GM12878 (cell line): ENCODE data around the gene ARFIP1. TPM values are rescaled to one million over a fixed set of nuclear protein-coding genes. Genes with fewer than 3 reads are reported as not detected.

Source experiments
- ATAC-seq: fragments of 200-7000 bp; cut with Tn5 transposase; 3 replicates; pipeline ENCODE4 v1.9.1; 2020; ENCODE audit warnings: mild to moderate bottlenecking, moderate library complexity
- BruUV-seq: library from RNA; stranded (reverse); fragments of 400-500 nt; replicated peaks from 2 replicates; lab custom pipeline; 2021; lab: Mats Ljungman, UMichigan
- CTCF ChIA-PET: fragments of 300-600 bp; sonication (Branson Sonifier 250); formaldehyde crosslinking; extraction: SDS; loops from one replicate; lab custom pipeline; 2021; ENCODE audit warnings: inconsistent platforms; lab: Yijun Ruan, JAX
- POLR2A ChIA-PET: fragments of 350-600 bp; formaldehyde crosslinking; extraction: SDS; loops from one replicate; lab custom pipeline; 2021; ENCODE audit warnings: inconsistent platforms; lab: Charles Lee
- RAD21 ChIA-PET: fragments of 300-600 bp; sonication (Branson Sonifier 250); formaldehyde crosslinking; loops from one replicate; lab custom pipeline; 2023; ENCODE audit warnings: antibody characterized with exemption; ENCODE audit not compliant: unreplicated experiment; lab: Charles Lee
- SMC1A ChIA-PET: fragments of 300-600 bp; sonication (Branson Sonifier 250); formaldehyde crosslinking; loops from one replicate; lab custom pipeline; 2023; ENCODE audit not compliant: unreplicated experiment, uncharacterized antibody; lab: Charles Lee
- DNase-seq: peaks from one replicate; pipeline ENCODE4 v3.0.0-alpha.2; 2011; ENCODE audit warnings: low read depth, low spot score
- FAIRE-seq: peaks from 3 replicates; lab custom pipeline; 2011; peaks lifted over from hg19 to GRCh38; lab: Jason Lieb, UNC
- H2AFZ ChIP-seq: 2 replicates; pipeline ENCODE4 v1.6.0; 2011; ENCODE audit warnings: low read depth, low read length, control low read depth; ENCODE audit not compliant: control insufficient read depth
- H3K27ac ChIP-seq: 2 replicates; pipeline ENCODE4 v1.5.1; 2011; ENCODE audit warnings: control low read depth; ENCODE audit not compliant: control insufficient read depth, insufficient read depth
- H3K27me3 ChIP-seq, 2 experiments: replicated peaks in 1 of 2; 2 replicates each; pipeline versions ENCODE4 v1.6.0 to v1.6.1; 2011; ENCODE audit warnings: low read length in 1 of 2; ENCODE audit not compliant: control insufficient read depth in 2 of 2, insufficient read depth in 2 of 2
- H3K36me3 ChIP-seq, 2 experiments: 2 replicates each; pipeline ENCODE4 v1.5.1; 2011; ENCODE audit warnings: low read length in 1 of 2; ENCODE audit not compliant: control insufficient read depth in 2 of 2, insufficient read depth in 2 of 2
- H3K4me1 ChIP-seq: 2 replicates; pipeline ENCODE4 v1.6.1; 2011; ENCODE audit warnings: mild to moderate bottlenecking, low read length, moderate library complexity, mixed read lengths; ENCODE audit not compliant: control insufficient read depth, insufficient read depth
- H3K4me2 ChIP-seq: 2 replicates; pipeline ENCODE4 v1.6.0; 2011; ENCODE audit warnings: control low read depth; ENCODE audit not compliant: control insufficient read depth, insufficient read depth
- H3K4me3 ChIP-seq: fragments of 200-600 bp; sonication (generic); 2 replicates; pipeline ENCODE4 v1.5.1; 2016
- H3K79me2 ChIP-seq: 2 replicates; pipeline ENCODE4 v1.6.0; 2011; ENCODE audit warnings: low read length; ENCODE audit not compliant: control insufficient read depth, insufficient read depth
- H3K9ac ChIP-seq: 2 replicates; pipeline ENCODE4 v1.8.0; 2011; ENCODE audit warnings: low read length, control low read depth, mixed read lengths; ENCODE audit not compliant: control insufficient read depth, insufficient read depth
- H3K9me3 ChIP-seq: replicated peaks from 3 replicates; pipeline ENCODE4 v1.5.1; 2011; ENCODE audit warnings: mild to moderate bottlenecking, low read length; ENCODE audit not compliant: control insufficient read depth, insufficient read depth
- H4K20me1 ChIP-seq: 2 replicates; pipeline ENCODE4 v1.6.0; 2011; ENCODE audit not compliant: control insufficient read depth, insufficient read depth
- BRCA1 ChIP-seq: IDR thresholded peaks from 2 replicates; pipeline ENCODE4 v1.6.1; 2011; ENCODE audit warnings: low read depth, low read length, improper control_type of control experiment
- DPF2 ChIP-seq: fragments of 450-650 bp; IDR thresholded peaks from 2 replicates; pipeline ENCODE4 v1.6.1; 2017; ENCODE audit warnings: mild to moderate bottlenecking
- EP300 ChIP-seq, 2 experiments: fragments of 150-350 bp in 1 of 2; IDR thresholded peaks; 2 replicates each; pipeline ENCODE4 v1.6.1; 2011 to 2012; ENCODE audit warnings: low read depth in 2 of 2, low read length in 2 of 2, borderline replicate concordance in 1 of 2, improper control_type of control experiment in 1 of 2, inconsistent platforms in 1 of 2; ENCODE audit not compliant: control insufficient read depth in 1 of 2
- IKZF1 ChIP-seq: fragments of 450-650 bp; conservative IDR thresholded peaks from 2 replicates; pipeline ENCODE4 v1.6.1; 2017; ENCODE audit warnings: antibody characterized with exemption, mild to moderate bottlenecking
- IKZF2 ChIP-seq, 2 experiments: fragments of 450-650 bp; IDR thresholded peaks; 2 replicates each; pipeline ENCODE4 v1.6.1; 2017; ENCODE audit warnings: mild to moderate bottlenecking in 2 of 2, moderate library complexity in 2 of 2
- JUNB ChIP-seq: IDR thresholded peaks from 2 replicates; pipeline ENCODE4 v1.6.1; 2016; ENCODE audit warnings: antibody characterized with exemption, mild to moderate bottlenecking
- MXI1 ChIP-seq: fragments of 150-350 bp; IDR thresholded peaks from 2 replicates; pipeline ENCODE4 v1.6.1; 2011; ENCODE audit warnings: low read depth, mild to moderate bottlenecking, inconsistent platforms, low read length, improper control_type of control experiment
- PAX8 ChIP-seq: fragments of 450-650 bp; IDR thresholded peaks from 2 replicates; pipeline ENCODE4 v1.6.1; 2017; ENCODE audit warnings: mild to moderate bottlenecking, moderate library complexity
- RB1 ChIP-seq: fragments of 450-650 bp; formaldehyde crosslinking; IDR thresholded peaks from 2 replicates; pipeline ENCODE4 v1.6.1; 2017; ENCODE audit warnings: mild to moderate bottlenecking, borderline replicate concordance
- REST ChIP-seq: IDR thresholded peaks from 2 replicates; pipeline ENCODE4 v1.6.1; 2012; ENCODE audit warnings: mild to moderate bottlenecking, low read depth, low read length
- SPI1 ChIP-seq: IDR thresholded peaks from 2 replicates; pipeline ENCODE4 v1.6.1; 2011; ENCODE audit warnings: low read depth, mild to moderate bottlenecking, low read length, moderate library complexity, borderline replicate concordance; ENCODE audit not compliant: insufficient read depth
- SUZ12 ChIP-seq: fragments of 200-600 bp; sonication (generic); IDR thresholded peaks from one replicate; pipeline ENCODE4 v1.6.1; 2018; ENCODE audit warnings: antibody characterized with exemption, mild to moderate bottlenecking; ENCODE audit not compliant: unreplicated experiment
- ZSCAN29 ChIP-seq: fragments of 450-650 bp; IDR thresholded peaks from 2 replicates; pipeline ENCODE4 v1.6.1; 2017; ENCODE audit warnings: mild to moderate bottlenecking, moderate library complexity
- WGBS: methylation state at CpG from one replicate; pipeline ENCODE4 v1.1.6; 2016; ENCODE audit warnings: low lambda C conversion rate; ENCODE audit not compliant: insufficient replicate concordance, insufficient coverage; ENCODE audit errors: missing lambda C conversion rate; 5-methylcytosine and 5-hydroxymethylcytosine counted together
- in situ Hi-C: fragments of 300-500 bp; cut with MboI; formaldehyde crosslinking; loops from 9 replicates; pipeline ENCODE4 v1.14.3; 2018; ENCODE audit warnings: mixed read lengths
- intact Hi-C: fragments of 100-400 bp; cut with micrococcal nuclease; formaldehyde crosslinking; loops from one replicate; pipeline ENCODE4 v1.14.2; 2022; ENCODE audit not compliant: unreplicated experiment
- polyA plus RNA-seq, 11 experiments: library from polyadenylated mRNA; depleted of rRNA in 4 of 11; unstranded in 6 of 11; stranded (reverse) in 5 of 11; fragments of >200 nt; fragmentation: Nextera tagmentation in 4 of 11; fragmentation: Illumina TruSeq in 1 of 11; extraction: Ambion mirVana in 4 of 11; extraction: Trizol in 1 of 11; gene quantifications; 1 replicate in 1 of 11; 2 replicates in 10 of 11; pipeline versions ENCODE4 v1.2.1 to v1.2.3, GENCODE V29; 2011 to 2016; ENCODE audit warnings: inconsistent platforms in 2 of 11, missing spikeins in 2 of 11, low read depth in 1 of 11
- total RNA-seq, 4 experiments: library from RNA; depleted of rRNA in 3 of 4; stranded (reverse); fragments of >200 nt in 3 of 4; fragmentation: Illumina TruSeq in 1 of 4; extraction: Trizol in 1 of 4; gene quantifications; 2 replicates each; pipeline versions ENCODE4 v1.2.1 to v1.2.3, GENCODE V29; 2013 to 2021
- TF ChIP-seq, protein P1 (sequence below): fragments of 450-650 bp; formaldehyde crosslinking; IDR thresholded peaks from 2 replicates; pipeline ENCODE4 v1.5.0; 2022; ENCODE audit warnings: mild to moderate bottlenecking, missing genetic modification characterization

ARFIP1 gene
- total and polyA plus RNA-seq, 10 of the 15 experiments (the other 5 are each of a cell fraction or from before 2014, with no cell fraction given), result 9.5 to 21.7 (median 15.4) TPM

DNA sequence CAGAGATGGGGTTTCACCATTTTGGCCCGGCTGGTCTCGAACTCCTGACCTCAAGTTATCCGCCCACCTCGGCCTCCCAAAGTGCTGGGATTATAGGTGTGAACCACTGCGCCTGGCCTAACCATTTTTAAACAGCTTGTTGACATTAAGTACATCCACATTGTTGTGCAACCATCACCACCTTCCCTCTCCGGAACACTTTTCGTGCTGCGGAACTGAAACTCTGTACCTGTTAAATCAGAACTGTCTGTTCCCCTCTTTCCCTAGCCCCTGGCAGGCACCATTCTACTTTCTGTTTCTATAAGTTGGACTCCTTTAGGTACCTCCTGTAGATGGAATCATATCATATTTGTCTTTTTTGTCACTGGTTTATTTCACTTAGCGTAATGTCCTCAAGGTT is 165.9 kb downstream of the ARFIP1 start:
- no peaks in the 10 kb centered on the region for H4K20me1 ChIP-seq
- BruUV-seq, result no TSS peak
- in situ Hi-C loops, result no loop called here
- no peak overlapping the region for H3K4me2 ChIP-seq
- ChIA-PET POLR2A (no interaction called here), RAD21 (no interaction called here), CTCF (no interaction called here), SMC1A (interaction anchor here (2.5 kb wide), 1 partner anchor 96 kb away, joined by 9 read pairs; no protein-coding TSS in a partner anchor)
- 58% methylated on average over 9 of the region's 9 CpGs for WGBS
- H3K9ac ChIP-seq, result no peak overlapping the region
- no peaks in the 10 kb centered on the region; a peak in 1 of 4 replicates for H3K27me3 ChIP-seq
- ATAC-seq (peak; percentile 89), DNase-seq (no peak), FAIRE-seq (no peak)
- no peak overlapping the region for H3K27ac ChIP-seq
- H3K36me3 ChIP-seq, result no peaks in the 10 kb centered on the region
- no peak overlapping the region for H3K4me3 ChIP-seq
- intact Hi-C loops, result no loop called here
- H3K79me2 ChIP-seq, result no peaks in the 10 kb centered on the region
- H3K4me1 ChIP-seq, result no peaks in the 10 kb centered on the region
- no peak overlapping the region for H2AFZ ChIP-seq
- H3K9me3 ChIP-seq, result no peaks in the 10 kb centered on the region
- TF ChIP-seq REST (no peak), ZSCAN29 (no peak), EP300 (IDR thresholded peaks at IDR 0.05; ENCODE audit: borderline replicate concordance in 1 of 2, control insufficient read depth in 1 of 2, low read depth in 2 of 2, low read length in 2 of 2) (0 out of 4 replicates have a peak, but pooled peaks of 1 of the 2 experiments have one; percentile 24), JUNB (no peak), BRCA1 (no peak), IKZF2 (IDR thresholded peaks at IDR 0.05) (peak; percentile 49 to 51; a peak in 3 of 4 replicates), IKZF1 (peak; percentile 58), RB1 (no peak), MXI1 (no peak), SUZ12 (no peak), SPI1 (peak; percentile 88; the same call in 1 of the 2 replicates), DPF2 (peak; percentile 39; the same call in 1 of the 2 replicates), PAX8 (no peak)
- TF ChIP-seq, protein P1, sequence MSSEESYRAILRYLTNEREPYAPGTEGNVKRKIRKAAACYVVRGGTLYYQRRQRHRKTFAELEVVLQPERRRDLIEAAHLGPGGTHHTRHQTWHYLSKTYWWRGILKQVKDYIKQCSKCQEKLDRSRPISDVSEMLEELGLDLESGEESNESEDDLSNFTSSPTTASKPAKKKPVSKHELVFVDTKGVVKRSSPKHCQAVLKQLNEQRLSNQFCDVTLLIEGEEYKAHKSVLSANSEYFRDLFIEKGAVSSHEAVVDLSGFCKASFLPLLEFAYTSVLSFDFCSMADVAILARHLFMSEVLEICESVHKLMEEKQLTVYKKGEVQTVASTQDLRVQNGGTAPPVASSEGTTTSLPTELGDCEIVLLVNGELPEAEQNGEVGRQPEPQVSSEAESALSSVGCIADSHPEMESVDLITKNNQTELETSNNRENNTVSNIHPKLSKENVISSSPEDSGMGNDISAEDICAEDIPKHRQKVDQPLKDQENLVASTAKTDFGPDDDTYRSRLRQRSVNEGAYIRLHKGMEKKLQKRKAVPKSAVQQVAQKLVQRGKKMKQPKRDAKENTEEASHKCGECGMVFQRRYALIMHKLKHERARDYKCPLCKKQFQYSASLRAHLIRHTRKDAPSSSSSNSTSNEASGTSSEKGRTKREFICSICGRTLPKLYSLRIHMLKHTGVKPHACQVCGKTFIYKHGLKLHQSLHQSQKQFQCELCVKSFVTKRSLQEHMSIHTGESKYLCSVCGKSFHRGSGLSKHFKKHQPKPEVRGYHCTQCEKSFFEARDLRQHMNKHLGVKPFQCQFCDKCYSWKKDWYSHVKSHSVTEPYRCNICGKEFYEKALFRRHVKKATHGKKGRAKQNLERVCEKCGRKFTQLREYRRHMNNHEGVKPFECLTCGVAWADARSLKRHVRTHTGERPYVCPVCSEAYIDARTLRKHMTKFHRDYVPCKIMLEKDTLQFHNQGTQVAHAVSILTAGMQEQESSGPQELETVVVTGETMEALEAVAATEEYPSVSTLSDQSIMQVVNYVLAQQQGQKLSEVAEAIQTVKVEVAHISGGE (CRISPR knock-in tag), result peak; percentile 40; the same call in 1 of the 2 replicates
